Measurements from ENCODE around the gene LRP8.

Gene LRP8

GRCh38 chr1:53359934-53360276 is 32.0 kb upstream of the LRP8 start:
- TF ChIP-seq, protein P1, sequence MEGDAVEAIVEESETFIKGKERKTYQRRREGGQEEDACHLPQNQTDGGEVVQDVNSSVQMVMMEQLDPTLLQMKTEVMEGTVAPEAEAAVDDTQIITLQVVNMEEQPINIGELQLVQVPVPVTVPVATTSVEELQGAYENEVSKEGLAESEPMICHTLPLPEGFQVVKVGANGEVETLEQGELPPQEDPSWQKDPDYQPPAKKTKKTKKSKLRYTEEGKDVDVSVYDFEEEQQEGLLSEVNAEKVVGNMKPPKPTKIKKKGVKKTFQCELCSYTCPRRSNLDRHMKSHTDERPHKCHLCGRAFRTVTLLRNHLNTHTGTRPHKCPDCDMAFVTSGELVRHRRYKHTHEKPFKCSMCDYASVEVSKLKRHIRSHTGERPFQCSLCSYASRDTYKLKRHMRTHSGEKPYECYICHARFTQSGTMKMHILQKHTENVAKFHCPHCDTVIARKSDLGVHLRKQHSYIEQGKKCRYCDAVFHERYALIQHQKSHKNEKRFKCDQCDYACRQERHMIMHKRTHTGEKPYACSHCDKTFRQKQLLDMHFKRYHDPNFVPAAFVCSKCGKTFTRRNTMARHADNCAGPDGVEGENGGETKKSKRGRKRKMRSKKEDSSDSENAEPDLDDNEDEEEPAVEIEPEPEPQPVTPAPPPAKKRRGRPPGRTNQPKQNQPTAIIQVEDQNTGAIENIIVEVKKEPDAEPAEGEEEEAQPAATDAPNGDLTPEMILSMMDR (IDR thresholded peaks at IDR 0.05; ENCODE audit: low read depth, low read length, missing control alignments): no peak
- no peak overlapping the region for H3K4me3 ChIP-seq (ENCODE audit: low read depth, low read length)
- no peak for DNase-seq (ENCODE audit: low read depth)

DNA sequence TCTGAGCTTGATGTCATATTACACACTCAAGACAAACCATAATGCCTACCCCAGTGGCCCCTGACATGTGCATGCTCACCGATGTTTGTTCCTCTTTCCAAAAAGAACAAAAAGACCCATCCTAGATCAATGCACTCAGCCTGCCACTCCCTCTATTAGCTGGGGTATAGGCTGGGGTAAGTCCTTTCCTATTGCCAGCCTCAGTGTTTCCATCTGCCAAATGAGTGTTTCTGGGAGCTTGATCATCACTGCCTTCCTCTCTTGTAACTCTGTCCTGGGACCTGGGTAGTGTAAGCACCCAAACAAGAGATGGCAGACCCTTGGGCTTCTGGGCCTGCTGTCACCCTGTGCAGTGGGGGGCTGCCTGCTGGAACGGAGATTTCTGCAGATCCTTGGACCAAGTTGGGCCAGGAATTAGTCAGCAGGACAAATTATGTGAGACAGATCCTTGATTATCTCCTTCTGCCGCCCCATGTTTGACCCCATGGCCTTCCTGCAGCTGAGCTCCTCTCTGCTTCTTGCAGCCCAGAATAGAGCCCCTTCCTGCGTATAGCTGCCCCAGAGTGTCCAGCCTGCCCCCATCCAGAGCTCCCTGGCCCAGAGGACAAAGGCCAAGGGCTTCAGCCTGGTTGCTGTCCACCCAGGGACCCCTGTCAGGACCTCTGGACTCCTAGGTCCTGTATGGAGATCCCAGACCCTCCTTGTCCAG is 31.5 kb upstream of the LRP8 start:
- no peak overlapping the region for H3K4me3 ChIP-seq (ENCODE audit: low read depth, low read length)
- no peak for DNase-seq (ENCODE audit: low read depth)
- TF ChIP-seq, protein P1 (IDR thresholded peaks at IDR 0.05; ENCODE audit: low read depth, low read length, missing control alignments): no peak

- H3K4me3 ChIP-seq (ENCODE audit: low read depth, low read length): no peak overlapping the region
- TF ChIP-seq, protein P1 (IDR thresholded peaks at IDR 0.05; ENCODE audit: low read depth, low read length, missing control alignments): no peak
Measured at GRCh38 chr1:53356637-53357036, 28.8 kb upstream of the LRP8 start.

GRCh38 chr1:53354119-53354518 is 26.2 kb upstream of the LRP8 start:
- TF ChIP-seq, protein P1 (IDR thresholded peaks at IDR 0.05; ENCODE audit: low read depth, low read length, missing control alignments): no peak
- H3K4me3 ChIP-seq (ENCODE audit: low read depth, low read length): no peak overlapping the region
- no peak for DNase-seq (ENCODE audit: low read depth)

More at GRCh38 chr1:53356637-53357036, 28.8 kb upstream of the LRP8 start:
- no peak for DNase-seq (ENCODE audit: low read depth)

GRCh38 chr1:53352561-53352960 is 24.7 kb upstream of the LRP8 start:
- no peak for DNase-seq (ENCODE audit: low read depth)
- TF ChIP-seq, protein P1 (IDR thresholded peaks at IDR 0.05; ENCODE audit: low read depth, low read length, missing control alignments): no peak
- no peak overlapping the region for H3K4me3 ChIP-seq (ENCODE audit: low read depth, low read length)

GRCh38 chr1:53350853-53351767 is 23.2 kb upstream of the LRP8 start:
- DNase-seq (ENCODE audit: low read depth): no peak
- no peak overlapping the region for H3K4me3 ChIP-seq (ENCODE audit: low read depth, low read length)
- TF ChIP-seq, protein P1 (IDR thresholded peaks at IDR 0.05; ENCODE audit: low read depth, low read length, missing control alignments): no peak
